ENCODE results near the gene TTC31. TPM values are rescaled to one million over a fixed set of nuclear protein-coding genes. Genes with fewer than 3 reads are reported as not detected.
A peak's percentile ranks its signal among the peaks of the same experiment; 100 is the strongest.
"Not testable (repeated sequence)": the region's sequence is repeated elsewhere in the genome, so short reads cannot be mapped to it uniquely, and the experiment has no call there.

Gene TTC31
- total RNA-seq, 2 donors from 2014 or later: 30.3 to 35.0 TPM

DNA sequence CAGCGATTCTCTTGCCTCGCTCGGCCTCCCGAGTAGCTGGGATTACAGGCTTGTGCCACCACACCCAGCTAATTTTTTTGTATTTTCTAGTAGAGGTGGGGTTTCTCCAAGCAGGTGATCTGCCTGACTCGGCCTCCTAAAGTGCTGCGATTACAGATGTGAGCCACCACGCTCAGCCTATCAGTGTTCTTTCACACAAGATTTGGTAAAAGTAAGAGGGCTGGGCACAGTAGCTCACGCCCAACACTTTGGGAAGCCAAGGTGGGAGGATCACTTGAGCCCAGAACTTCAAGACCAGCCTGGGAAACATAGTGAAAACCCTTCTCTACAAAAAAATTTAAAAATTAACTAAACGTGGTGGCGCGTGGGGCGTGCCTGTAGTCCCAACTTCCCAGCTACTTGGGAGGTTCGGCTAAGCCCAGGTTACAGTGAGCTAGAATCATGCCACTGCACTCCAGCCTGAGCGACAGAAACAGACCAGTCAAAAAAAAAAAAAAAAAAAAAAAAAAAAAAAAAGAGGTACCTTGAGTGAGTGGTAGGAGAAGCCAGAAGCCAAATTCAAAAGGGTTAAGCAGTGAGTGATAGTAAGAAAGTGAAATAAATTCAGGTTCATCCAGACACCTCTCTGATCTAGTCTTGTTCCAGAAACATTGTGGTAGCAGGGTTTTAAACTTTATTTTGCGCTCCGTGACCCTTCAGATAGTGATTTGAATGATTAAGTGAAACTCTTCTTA, 11.4 kb upstream of the TTC31 start:
- ATAC-seq: peak in 1 of 2 donors; percentile 16
- H3K36me3 Mint-ChIP-seq: peaks cover 20 to 30% of the 10 kb centered on the region in 2 donors

DNA sequence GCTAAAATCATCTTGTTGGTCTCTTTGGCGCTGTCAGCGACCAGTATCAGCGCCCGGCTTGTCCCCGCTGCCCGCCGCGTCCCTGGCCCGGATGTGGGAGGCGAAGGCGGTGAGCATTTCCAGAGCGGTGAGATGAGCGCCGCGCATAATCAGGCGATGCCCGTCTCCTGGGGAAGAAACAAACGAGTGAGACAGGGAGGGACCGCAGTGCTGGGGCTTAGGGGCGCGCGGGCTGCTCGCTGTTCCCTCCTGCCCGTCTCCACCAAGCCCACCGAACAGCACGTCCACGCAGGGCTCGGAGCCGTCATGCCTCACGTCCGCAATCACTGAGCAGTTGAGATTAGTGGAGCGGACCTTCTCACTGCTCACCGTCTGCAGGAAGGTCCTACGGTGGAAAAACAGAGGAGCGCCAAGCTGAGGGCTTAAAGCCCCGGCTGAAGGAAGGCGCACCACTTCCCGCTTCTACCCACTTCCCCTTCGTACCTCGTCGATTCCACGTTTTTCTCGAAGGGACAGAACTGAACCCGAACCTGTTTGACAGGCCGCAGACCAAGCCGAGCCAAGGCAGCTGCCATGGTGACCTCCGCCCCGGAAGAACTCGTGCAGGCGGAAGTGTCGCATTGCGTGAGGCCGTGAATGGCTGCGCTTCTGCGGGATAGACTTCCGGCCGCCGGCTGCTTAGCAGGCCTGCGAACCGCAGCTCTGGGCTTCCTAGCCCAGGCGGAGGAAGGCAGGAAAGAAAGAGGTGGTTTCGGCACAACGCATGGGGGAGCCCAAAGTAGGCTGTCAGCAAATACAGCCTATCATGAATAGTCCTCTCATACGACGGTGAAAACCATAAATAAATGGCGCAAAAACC, 10.6 kb upstream of the TTC31 start, which contains the start of gene MRPL53:
TSS of gene MRPL53 (minus strand) at position 595 of the 859 bp plus-strand sequence. CDS start at position 575, 20 bp downstream.
- ATAC-seq: peak; percentile 95 to 97
- DNase-seq (ENCODE audit: low spot score in 2 of 2): peak; percentile 95 to 96
- Mint-ChIP-seq H3K9me3 (no peaks in the 10 kb centered on the region), H3K36me3 (peaks cover 20 to 30% of the 10 kb centered on the region in 2 donors), H3K27ac (peak within 1 kb of the TSS; percentile 97 to 98)

More for the DNA sequence above, 11.4 kb upstream of the TTC31 start:
- no peaks in the 10 kb centered on the region for H3K9me3 Mint-ChIP-seq
- no peak for DNase-seq (ENCODE audit: low spot score in 2 of 2)
- H3K27ac Mint-ChIP-seq: peak overlapping the region; percentile 97 to 98

DNA sequence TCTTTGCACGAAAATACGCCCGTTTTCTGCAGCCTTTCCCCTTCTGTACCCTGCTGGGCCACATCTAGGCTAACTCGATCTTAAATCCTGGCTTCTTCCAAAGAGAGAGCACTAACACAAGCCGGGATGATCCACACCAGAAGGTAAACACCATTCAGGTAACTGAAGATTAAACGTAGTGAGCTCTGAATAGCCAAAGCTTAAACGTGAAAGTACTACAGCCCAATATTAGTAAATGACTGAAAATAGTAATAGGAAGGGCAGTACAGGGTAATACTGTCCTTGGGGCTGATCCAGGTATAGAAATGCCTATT, 10.0 kb upstream of the TTC31 start:
- Mint-ChIP-seq H3K27ac (peak overlapping the region; percentile 97 to 98), H3K9me3 (no peaks in the 10 kb centered on the region), H3K36me3 (peaks cover 20 to 30% of the 10 kb centered on the region in 2 donors)
- ATAC-seq: no peak
- DNase-seq (ENCODE audit: low spot score in 2 of 2): no peak

GRCh38 chr2:74474481-74474880, 8.4 kb upstream of the TTC31 start:
- H3K27ac Mint-ChIP-seq: peak overlapping the region in 1 of 2 donors; percentile 36
- ATAC-seq: no peak
- peaks cover 20 to 30% of the 10 kb centered on the region in 2 donors for H3K36me3 Mint-ChIP-seq

DNA sequence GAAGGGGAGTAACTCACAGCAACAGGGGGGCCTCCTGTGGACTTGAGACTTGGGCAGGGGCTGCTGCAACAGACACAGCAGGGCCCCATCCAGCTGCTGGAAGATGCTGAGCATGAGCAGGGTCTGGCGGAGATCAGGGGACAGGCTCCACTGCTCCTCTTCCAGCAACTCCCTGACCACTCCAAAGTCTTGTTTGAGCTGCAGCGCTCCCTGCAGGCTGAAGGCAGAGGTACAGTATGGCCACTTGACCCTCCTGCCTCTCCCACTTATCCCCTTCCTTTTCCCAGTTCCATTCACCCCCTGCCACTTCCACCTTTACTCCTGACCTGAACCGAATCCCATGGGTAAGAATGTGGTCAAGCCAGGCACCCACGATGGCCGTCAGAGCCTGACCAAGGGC, 8.0 kb upstream of the TTC31 start:
- Mint-ChIP-seq H3K36me3 (peaks cover 23 to 30% of the 10 kb centered on the region in 2 donors), H3K9me3 (no peaks in the 10 kb centered on the region), H3K27ac (no peak overlapping the region)
- ATAC-seq (no peak), DNase-seq (ENCODE audit: low spot score in 2 of 2) (no peak)

More at GRCh38 chr2:74474481-74474880, 8.4 kb upstream of the TTC31 start:
- no peak for DNase-seq (ENCODE audit: low spot score in 2 of 2)
- no peaks in the 10 kb centered on the region for H3K9me3 Mint-ChIP-seq

- Mint-ChIP-seq H3K27ac (peak overlapping the region in 1 of 2 donors; percentile 87), H3K9me3 (no peaks in the 10 kb centered on the region), H3K36me3 (peaks cover 17 to 24% of the 10 kb centered on the region in 2 donors)
- DNase-seq (ENCODE audit: low spot score in 2 of 2) (no peak), ATAC-seq (no peak)
Observed at GRCh38 chr2:74481431-74481830, 1.4 kb upstream of the TTC31 start.

DNA sequence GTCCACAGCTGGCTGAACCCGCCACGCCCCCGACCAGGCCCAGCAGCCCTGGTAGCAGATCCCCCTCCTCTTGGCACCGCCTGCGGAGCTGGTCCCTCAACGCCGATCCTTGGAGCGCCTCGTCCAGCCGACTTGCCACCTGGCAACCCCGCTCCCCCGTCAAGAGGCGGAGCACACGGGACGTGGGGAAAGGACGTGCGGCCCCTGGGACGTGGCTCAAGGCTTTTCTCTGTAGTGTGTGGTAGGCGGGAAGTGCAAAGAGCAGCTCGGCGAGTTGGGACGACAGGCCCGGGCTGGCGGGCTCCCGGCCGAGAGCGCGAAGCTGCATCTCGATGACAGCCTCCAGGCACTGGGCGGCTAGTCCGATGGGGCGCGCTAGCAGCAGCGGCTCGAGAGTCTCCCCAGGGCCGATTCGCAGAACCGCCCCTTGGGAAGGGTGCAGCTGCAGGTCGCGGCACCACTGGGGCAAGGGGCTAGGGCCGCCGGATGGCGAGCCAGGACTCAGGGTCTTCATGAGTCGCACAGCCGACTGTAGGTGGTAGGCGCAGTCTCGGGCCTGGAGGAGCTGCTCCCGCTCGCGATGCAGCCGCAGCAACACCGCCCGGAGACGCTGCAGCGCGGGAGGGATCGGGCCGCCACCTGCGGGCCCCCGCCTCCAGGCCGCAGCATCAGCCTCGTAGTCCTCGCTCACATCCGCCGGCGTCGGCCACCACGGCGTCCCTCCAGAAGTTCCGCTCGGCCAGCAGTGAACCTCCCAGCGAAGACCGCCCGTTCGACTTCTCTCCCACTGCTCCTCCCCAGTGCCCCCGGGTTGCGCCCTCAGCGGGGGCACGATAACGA, 700 bp upstream of the TTC31 start:
- ATAC-seq (peak; percentile 57), DNase-seq (ENCODE audit: low spot score in 2 of 2) (peak in 1 of 2 donors; percentile 61)
- Mint-ChIP-seq H3K36me3 (peaks cover 17 to 24% of the 10 kb centered on the region in 2 donors), H3K27ac (peak overlapping the region; percentile 87 to 97), H3K9me3 (no peaks in the 10 kb centered on the region)

GRCh38 chr2:74483675-74484164, 839 bp downstream of the TTC31 start:
- not testable (repeated sequence) for DNase-seq (ENCODE audit: low spot score in 2 of 2); ATAC-seq; H3K9me3 Mint-ChIP-seq
- H3K36me3 Mint-ChIP-seq: peaks cover 18 to 24% of the 10 kb centered on the region in 2 donors
- H3K27ac Mint-ChIP-seq: peak overlapping the region; percentile 87 to 97

DNA sequence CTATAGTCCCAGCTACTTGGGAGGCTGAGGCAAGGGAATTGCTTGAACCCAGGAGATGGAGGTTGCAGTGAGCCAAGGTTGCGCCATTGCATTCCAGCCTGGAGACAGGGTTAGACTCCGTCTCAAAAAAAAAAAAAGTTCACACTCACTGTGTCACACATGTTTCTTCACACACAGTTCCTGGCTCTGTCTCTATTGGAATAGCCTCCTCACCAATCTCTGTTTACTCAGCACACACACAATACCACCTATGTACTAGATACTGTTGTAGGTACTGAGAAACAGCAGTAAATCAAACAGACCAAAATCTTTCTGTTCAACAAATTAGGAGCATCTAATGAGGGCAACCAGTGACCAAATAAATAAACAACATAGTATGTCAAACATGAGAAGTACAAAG, 3.3 kb downstream of the TTC31 start:
- ATAC-seq (no peak), DNase-seq (ENCODE audit: low spot score in 2 of 2) (no peak)
- Mint-ChIP-seq H3K27ac (no peak overlapping the region), H3K9me3 (no peaks in the 10 kb centered on the region), H3K36me3 (peaks cover 10 to 26% of the 10 kb centered on the region in 2 donors)

DNA sequence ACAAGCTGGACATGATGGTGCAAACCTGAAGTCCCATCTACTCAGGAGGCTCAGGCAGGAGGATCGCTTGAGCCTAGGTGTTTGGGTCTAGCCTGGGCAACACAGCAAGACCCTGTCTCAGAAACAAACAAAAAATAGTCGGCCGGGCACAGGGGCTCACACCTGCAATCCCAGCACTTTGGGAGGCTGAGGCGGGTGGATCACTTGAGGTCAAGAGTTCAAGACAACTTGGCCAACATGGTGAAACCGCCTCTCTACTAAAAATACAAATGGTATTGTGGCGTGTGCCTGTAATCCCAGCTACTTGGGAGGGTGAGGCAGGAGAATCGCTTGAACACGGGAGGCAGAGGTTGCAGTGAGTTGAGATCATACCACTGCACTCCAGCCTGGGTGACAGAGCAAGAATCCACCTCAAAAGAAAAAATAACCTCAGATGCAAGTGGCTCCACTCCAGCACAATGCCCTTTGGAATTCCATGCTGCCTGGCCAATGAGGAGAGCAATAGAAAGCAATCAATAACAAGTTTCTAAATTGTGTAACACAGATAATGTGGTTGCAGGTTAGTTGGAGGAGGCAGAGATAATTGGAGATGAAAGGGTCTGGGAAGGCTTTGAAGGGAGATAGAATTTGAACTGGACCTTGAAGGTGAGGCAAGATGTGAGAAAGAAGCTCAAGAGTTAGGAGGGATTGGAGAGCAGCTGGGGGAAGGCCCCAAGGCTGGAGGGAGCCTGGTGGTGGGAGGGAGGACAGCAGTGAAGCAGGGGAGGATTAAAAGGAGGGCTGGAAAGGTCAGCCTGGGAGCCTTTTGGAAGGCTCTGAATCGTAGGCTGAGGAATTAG, 6.0 kb downstream of the TTC31 start:
- Mint-ChIP-seq H3K36me3 (peaks cover 8 to 23% of the 10 kb centered on the region in 2 donors), H3K27ac (peak overlapping the region; percentile 12 to 29), H3K9me3 (no peaks in the 10 kb centered on the region)
- ATAC-seq (no peak), DNase-seq (ENCODE audit: low spot score in 2 of 2) (no peak)

DNA sequence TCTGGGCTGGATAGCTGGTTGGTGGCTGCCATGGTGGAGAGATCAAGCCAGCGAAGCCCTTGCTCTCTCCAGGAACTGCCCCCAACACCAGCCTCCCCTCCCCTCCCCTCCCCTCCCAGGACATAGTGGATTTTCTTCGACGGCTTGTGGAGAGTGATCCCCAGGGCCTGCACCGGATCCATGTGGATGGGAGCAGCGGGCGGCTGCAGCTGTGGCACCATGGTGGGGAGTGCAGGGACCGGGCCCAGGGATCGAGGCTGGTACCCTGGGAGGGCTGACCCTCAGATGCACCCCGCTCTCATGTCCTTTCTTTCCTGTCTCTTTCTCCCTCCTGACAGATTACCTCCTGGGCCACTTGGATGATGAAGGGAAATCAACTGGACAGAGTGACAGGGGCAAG, 7.0 kb downstream of the TTC31 start:
- Mint-ChIP-seq H3K27ac (peak overlapping the region in 1 of 2 donors; percentile 29), H3K36me3 (peaks cover 11 to 27% of the 10 kb centered on the region in 2 donors), H3K9me3 (no peaks in the 10 kb centered on the region)
- DNase-seq (ENCODE audit: low spot score in 2 of 2) (no peak), ATAC-seq (no peak)

- DNase-seq (ENCODE audit: low spot score in 2 of 2) (no peak), ATAC-seq (no peak)
- Mint-ChIP-seq H3K27ac (peak overlapping the region in 1 of 2 donors; percentile 53), H3K36me3 (peaks cover 7 to 27% of the 10 kb centered on the region in 2 donors), H3K9me3 (no peaks in the 10 kb centered on the region)
Observed at GRCh38 chr2:74491648-74492544, 9.0 kb downstream of the TTC31 start.

GRCh38 chr2:74493546-74493945, 10.7 kb downstream of the TTC31 start:
- Mint-ChIP-seq H3K9me3 (no peaks in the 10 kb centered on the region), H3K27ac (peak overlapping the region in 1 of 2 donors; percentile 84), H3K36me3 (peaks cover 7 to 27% of the 10 kb centered on the region in 2 donors)
- no peak for DNase-seq (ENCODE audit: low spot score in 2 of 2)
- ATAC-seq: no peak

- H3K36me3 Mint-ChIP-seq: peaks cover 7 to 20% of the 10 kb centered on the region in 2 donors
- ATAC-seq (no peak), DNase-seq (ENCODE audit: low spot score in 2 of 2) (no peak)
- no peaks in the 10 kb centered on the region for H3K9me3 Mint-ChIP-seq
- no peak overlapping the region for H3K27ac Mint-ChIP-seq
Observed at GRCh38 chr2:74495440-74495839, 12.6 kb downstream of the TTC31 start.

Data from activated naive CD4-positive, alpha-beta T cell treated with anti-CD3 and anti-CD28 coated beads, Interleukin-2, amount 50 U/mL, for 72 hours (primary cell).